SIG-M5 treated with dmso at 0.1 percent for 504 hours (cell line): ENCODE results near the gene NTPCR.
"Not testable (repeated sequence)": the region's sequence is repeated elsewhere in the genome, so short reads cannot be mapped to it uniquely, and the experiment has no call there.

Source experiments
- DNase-seq: peaks from one replicate; lab custom pipeline; 2025; ENCODE audit not compliant: unreplicated experiment; lab: John Stamatoyannopoulos, UW

NTPCR gene

GRCh38 chr1:232925421-232926220 is 24.8 kb upstream of the NTPCR start:
- no peak for DNase-seq

- not testable (repeated sequence) for DNase-seq
Observed at GRCh38 chr1:232927166-232927565, 23.2 kb upstream of the NTPCR start.

GRCh38 chr1:232927830-232928505 is 22.4 kb upstream of the NTPCR start:
- DNase-seq: no peak

- peak; percentile 26 for DNase-seq
Observed at GRCh38 chr1:232932486-232933425, 17.7 kb upstream of the NTPCR start.

GRCh38 chr1:232936941-232937340 is 13.5 kb upstream of the NTPCR start:
- no peak for DNase-seq

GRCh38 chr1:232937741-232938375 is 12.6 kb upstream of the NTPCR start:
- DNase-seq: peak; percentile 87

GRCh38 chr1:232938926-232939325 is 11.5 kb upstream of the NTPCR start:
- DNase-seq: no peak

- DNase-seq: no peak
Observed at GRCh38 chr1:232939748-232940147, 10.7 kb upstream of the NTPCR start.

- DNase-seq: no peak
Observed at GRCh38 chr1:232940262-232940661, 10.1 kb upstream of the NTPCR start.

GRCh38 chr1:232942413-232943294 is 7.8 kb upstream of the NTPCR start:
- DNase-seq: no peak

- DNase-seq: no peak
Observed at GRCh38 chr1:232943679-232944252, 6.6 kb upstream of the NTPCR start.

- no peak for DNase-seq
Observed at GRCh38 chr1:232944347-232944746, 6.1 kb upstream of the NTPCR start.

GRCh38 chr1:232949636-232950196 is 695 bp upstream of the NTPCR start:
- DNase-seq: no peak

- peak; percentile 69 for DNase-seq
Observed at GRCh38 chr1:232951180-232951579, 769 bp downstream of the NTPCR start.

- no peak for DNase-seq
Observed at GRCh38 chr1:232951605-232952004, 1.2 kb downstream of the NTPCR start.

GRCh38 chr1:232952514-232953499 is 2.4 kb downstream of the NTPCR start:
- DNase-seq: peak; percentile 51

GRCh38 chr1:232954594-232955365 is 4.4 kb downstream of the NTPCR start:
- DNase-seq: no peak
